Left ventricle myocardium inferior (tissue), 1 donor: Measurements from ENCODE around the gene CCDC126. TPM values are rescaled to one million over a fixed set of nuclear protein-coding genes. Genes with fewer than 3 reads are reported as not detected.
"Not testable (repeated sequence)": the region's sequence is repeated elsewhere in the genome, so short reads cannot be mapped to it uniquely, and the experiment has no call there.

Experiments
- DNase-seq: peaks from one replicate; pipeline ENCODE4 v3.0.0-alpha.2; 2020
- H3K27ac ChIP-seq: fragments of 200-600 bp; replicated peaks from 2 replicates; pipeline ENCODE4 v1.8.0; 2021
- H3K27me3 ChIP-seq: fragments of 200-600 bp; 2 replicates; pipeline ENCODE4 v1.8.0; 2021; ENCODE audit warnings: low read depth
- H3K36me3 ChIP-seq: fragments of 200-600 bp; 2 replicates; pipeline ENCODE4 v1.8.0; 2021
- H3K4me1 ChIP-seq: fragments of 200-600 bp; 2 replicates; pipeline ENCODE4 v1.8.0; 2021
- H3K4me3 ChIP-seq: fragments of 200-600 bp; 2 replicates; pipeline ENCODE4 v1.8.0; 2021; ENCODE audit warnings: mild to moderate bottlenecking, moderate library complexity
- H3K9me3 ChIP-seq: fragments of 200-600 bp; replicated peaks from 2 replicates; pipeline ENCODE4 v1.8.0; 2021
- intact Hi-C: fragments of 100-400 bp; cut with micrococcal nuclease; formaldehyde crosslinking; loops from one replicate; pipeline ENCODE4 v1.11.0; 2022
- total RNA-seq: library from RNA; stranded (reverse); fragmentation: NEBNext Ultra II Directional; extraction: Animal tissue kit (Norgen Biotek cat#: 25700); gene quantifications from one replicate; pipeline ENCODE4 v1.2.1, GENCODE V29; 2021
- TF ChIP-seq, protein P1 (sequence below): fragments of 200-600 bp; IDR thresholded peaks from 2 replicates; pipeline ENCODE4 v1.8.0; 2021; ENCODE audit warnings: antibody characterized with exemption, mild to moderate bottlenecking, borderline replicate concordance
- donor health status: DM: no; HTN: yes; CAD: no; lungs with severe emphysema.

The CCDC126 gene
- total RNA-seq, 1 donor from 2014 or later: 8.9 TPM

GRCh38 chr7:23672033-23672432 lies 74.9 kb downstream of the CCDC126 start:
- H3K4me1 ChIP-seq: no peaks in the 10 kb centered on the region
- no peaks in the 10 kb centered on the region for H3K27me3 ChIP-seq
- DNase-seq: no peak
- intact Hi-C loops: no loop called here
- no peak overlapping the region for H3K4me3 ChIP-seq
- peaks cover 3% of the 10 kb centered on the region for H3K9me3 ChIP-seq
- TF ChIP-seq, protein P1, sequence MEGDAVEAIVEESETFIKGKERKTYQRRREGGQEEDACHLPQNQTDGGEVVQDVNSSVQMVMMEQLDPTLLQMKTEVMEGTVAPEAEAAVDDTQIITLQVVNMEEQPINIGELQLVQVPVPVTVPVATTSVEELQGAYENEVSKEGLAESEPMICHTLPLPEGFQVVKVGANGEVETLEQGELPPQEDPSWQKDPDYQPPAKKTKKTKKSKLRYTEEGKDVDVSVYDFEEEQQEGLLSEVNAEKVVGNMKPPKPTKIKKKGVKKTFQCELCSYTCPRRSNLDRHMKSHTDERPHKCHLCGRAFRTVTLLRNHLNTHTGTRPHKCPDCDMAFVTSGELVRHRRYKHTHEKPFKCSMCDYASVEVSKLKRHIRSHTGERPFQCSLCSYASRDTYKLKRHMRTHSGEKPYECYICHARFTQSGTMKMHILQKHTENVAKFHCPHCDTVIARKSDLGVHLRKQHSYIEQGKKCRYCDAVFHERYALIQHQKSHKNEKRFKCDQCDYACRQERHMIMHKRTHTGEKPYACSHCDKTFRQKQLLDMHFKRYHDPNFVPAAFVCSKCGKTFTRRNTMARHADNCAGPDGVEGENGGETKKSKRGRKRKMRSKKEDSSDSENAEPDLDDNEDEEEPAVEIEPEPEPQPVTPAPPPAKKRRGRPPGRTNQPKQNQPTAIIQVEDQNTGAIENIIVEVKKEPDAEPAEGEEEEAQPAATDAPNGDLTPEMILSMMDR: no peak
- no peaks in the 10 kb centered on the region for H3K36me3 ChIP-seq
- H3K27ac ChIP-seq: no peak overlapping the region

- no peaks in the 10 kb centered on the region for H3K27me3 ChIP-seq
- TF ChIP-seq, protein P1: peak; percentile 89
- peaks cover 20% of the 10 kb centered on the region for H3K4me1 ChIP-seq
- H3K27ac ChIP-seq: peak within 1 kb of the TSS; percentile 90
- DNase-seq: peak; percentile 91
- H3K9me3 ChIP-seq: peaks cover 3% of the 10 kb centered on the region
- H3K36me3 ChIP-seq: peaks cover 10% of the 10 kb centered on the region
- intact Hi-C loops: no loop called here
- peak within 1 kb of the TSS; percentile 94 for H3K4me3 ChIP-seq
Measured at GRCh38 chr7:23679898-23680413, 82.8 kb downstream of the CCDC126 start, which contains the start of gene FAM221A. FAM221A (plus strand) TSS chr7:23680199; CDS start chr7:23680219, 20 bp downstream.

DNA sequence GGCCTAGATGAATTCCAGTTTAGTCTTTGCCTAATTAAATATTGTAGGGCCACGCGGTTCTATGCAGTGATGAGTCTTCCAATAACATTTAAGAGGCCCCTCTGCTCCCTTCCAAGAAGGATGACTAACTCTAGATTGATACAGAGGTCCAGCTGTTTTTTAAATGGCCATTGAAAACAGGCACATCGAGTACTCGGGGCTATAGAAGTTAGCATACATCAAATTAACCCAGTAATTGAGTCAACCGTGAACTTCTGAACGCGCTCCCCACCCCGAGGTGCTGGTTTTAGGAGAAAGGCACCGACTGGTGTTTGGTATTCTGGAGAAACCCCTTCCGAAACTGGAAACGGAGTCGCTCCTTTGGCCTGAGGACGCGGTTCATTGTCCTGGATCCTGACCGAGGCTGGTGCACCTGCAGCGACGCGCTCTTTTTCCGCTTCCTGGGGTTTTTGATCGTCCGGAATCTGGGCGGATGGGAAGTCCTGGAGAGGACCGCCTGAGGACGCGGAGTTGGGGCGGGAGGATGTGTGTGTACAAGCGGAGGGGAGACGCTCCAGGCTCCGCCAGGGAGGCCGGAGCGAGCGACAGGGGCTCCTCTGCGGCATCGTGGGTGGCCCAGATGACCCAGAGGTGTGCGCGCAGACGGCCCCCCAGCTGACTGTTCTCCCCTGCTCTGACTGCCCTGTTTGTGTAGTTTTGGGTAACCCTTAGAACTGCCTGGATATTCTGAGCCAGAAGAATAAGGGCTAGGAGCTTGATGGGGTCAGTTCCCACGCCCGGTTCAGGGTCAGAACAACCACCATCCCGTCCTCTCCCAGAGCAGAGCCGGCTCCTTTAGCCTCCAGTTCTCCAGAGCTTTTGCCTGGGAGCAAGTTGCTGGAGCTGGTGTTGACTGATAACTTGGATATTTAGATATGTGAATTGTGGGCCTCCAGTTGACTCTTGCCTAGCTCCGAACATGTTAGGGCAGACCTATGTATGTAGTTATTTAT lies 83.5 kb downstream of the CCDC126 start:
- intact Hi-C loops: no loop called here
- peak; percentile 60 for DNase-seq
- Histone ChIP-seq H3K4me1 (peaks cover 26% of the 10 kb centered on the region), H3K4me3 (peak overlapping the region; percentile 94), H3K36me3 (peaks cover 10% of the 10 kb centered on the region), H3K27me3 (no peaks in the 10 kb centered on the region), H3K27ac (peak overlapping the region; percentile 90), H3K9me3 (no peaks in the 10 kb centered on the region)
- TF ChIP-seq, protein P1: no peak

DNA sequence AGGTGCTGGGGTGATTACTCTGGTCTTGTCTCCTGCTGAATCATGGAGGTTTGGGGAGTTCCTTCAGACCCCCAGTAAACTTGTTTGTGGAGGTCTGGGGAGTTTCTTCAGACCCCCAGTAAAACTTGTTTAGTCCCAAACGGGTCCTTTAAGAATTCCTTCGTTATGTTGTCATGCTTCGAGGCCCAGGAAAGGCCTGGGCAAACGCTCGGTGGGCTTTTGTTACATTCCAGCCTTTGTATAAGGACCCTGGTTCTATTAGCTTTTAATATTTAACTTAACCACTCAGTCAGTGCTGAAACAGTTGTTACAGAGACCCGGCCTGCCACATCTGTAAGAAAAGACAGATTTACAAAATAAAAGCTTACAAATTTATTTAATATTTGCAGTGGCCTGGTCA lies 86.9 kb downstream of the CCDC126 start:
- H3K27ac ChIP-seq, H3K27me3 ChIP-seq, H3K9me3 ChIP-seq, DNase-seq, H3K4me3 ChIP-seq, intact Hi-C loops: not testable (repeated sequence)
- H3K36me3 ChIP-seq: peaks cover 18% of the 10 kb centered on the region
- peaks cover 38% of the 10 kb centered on the region for H3K4me1 ChIP-seq

DNA sequence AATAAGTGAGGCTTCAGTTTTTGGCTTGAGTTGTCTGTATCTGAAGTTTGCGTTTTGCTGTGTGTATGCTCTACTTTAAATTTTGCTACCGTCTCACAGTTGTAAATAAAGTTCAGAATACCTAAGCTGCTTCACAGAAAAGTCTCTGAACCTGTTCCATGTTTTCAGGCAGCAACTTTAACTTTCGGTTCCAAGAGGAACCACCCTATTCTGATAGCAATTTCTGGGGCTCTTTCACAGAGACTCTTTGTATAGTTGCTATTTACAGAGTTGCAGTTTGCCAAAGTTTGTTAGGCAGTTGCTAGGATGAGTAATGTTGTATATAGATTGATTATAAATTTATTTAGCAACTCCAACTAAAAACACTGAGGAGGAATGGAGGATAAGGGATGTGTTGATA lies 88.5 kb downstream of the CCDC126 start:
- H3K9me3 ChIP-seq: no peaks in the 10 kb centered on the region
- no peak for DNase-seq
- peaks cover 31% of the 10 kb centered on the region for H3K36me3 ChIP-seq
- no peaks in the 10 kb centered on the region for H3K27me3 ChIP-seq
- TF ChIP-seq, protein P1: no peak
- peaks cover 26% of the 10 kb centered on the region for H3K4me1 ChIP-seq
- no peak overlapping the region for H3K4me3 ChIP-seq
- intact Hi-C loops: no loop called here
- peak overlapping the region; percentile 29 for H3K27ac ChIP-seq

- no peak overlapping the region for H3K27ac ChIP-seq
- no peaks in the 10 kb centered on the region for H3K9me3 ChIP-seq
- TF ChIP-seq, protein P1: no peak
- intact Hi-C loops: no loop called here
- peaks cover 44% of the 10 kb centered on the region for H3K36me3 ChIP-seq
- H3K4me3 ChIP-seq: no peak overlapping the region
- DNase-seq: no peak
- H3K4me1 ChIP-seq: peaks cover 18% of the 10 kb centered on the region
- H3K27me3 ChIP-seq: no peaks in the 10 kb centered on the region
Measured at GRCh38 chr7:23687011-23687410, 89.8 kb downstream of the CCDC126 start.
